GM12891 (cell line): Measurements from ENCODE around the gene CYP4V2.

ENCODE experiments used
- POLR2A ChIP-seq: IDR thresholded peaks from 2 replicates; pipeline ENCODE4 v1.6.1; 2011; ENCODE audit warnings: low read depth, low read length, control low read depth
- POLR2AphosphoS5 ChIP-seq: IDR thresholded peaks from 2 replicates; pipeline ENCODE4 v1.6.1; 2011; ENCODE audit warnings: low read depth, low read length, control low read depth
- SPI1 ChIP-seq: IDR thresholded peaks from 2 replicates; pipeline ENCODE4 v1.6.1; 2011; ENCODE audit warnings: low read depth, low read length, control low read depth

GRCh38 chr4:186236126-186236525 lies 44.8 kb downstream of the CYP4V2 start:
- TF ChIP-seq SPI1 (no peak), POLR2AphosphoS5 (no peak), POLR2A (no peak)
